ENCODE results near the gene ITGA1. TPM values are rescaled to one million over a fixed set of nuclear protein-coding genes. Genes with fewer than 3 reads are reported as not detected.

The ITGA1 gene
- total and polyA plus RNA-seq, 2 donors (not counting 1 experiment from before 2014, with no cell fraction given), result 0.74 TPM; not detected in 1

DNA sequence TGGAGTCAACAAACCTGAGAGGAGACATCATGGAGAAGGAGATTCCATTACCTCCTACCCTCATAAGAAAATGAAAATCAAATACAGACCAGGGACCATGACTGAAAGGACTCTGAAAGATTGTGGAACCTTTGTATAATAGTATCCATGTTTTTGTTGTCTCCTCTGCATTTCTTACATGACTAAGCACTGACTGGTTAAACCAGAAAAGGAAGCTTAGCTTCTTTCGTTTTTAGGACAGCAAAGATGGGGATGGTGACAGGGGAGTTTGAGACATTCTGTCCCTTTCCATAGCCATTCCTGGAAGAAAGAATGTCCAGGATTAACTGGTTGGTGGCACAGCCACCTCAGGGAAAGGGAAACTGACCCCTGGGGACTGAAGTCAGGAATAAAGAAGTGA, 22.2 kb downstream of the ITGA1 start:
- H3K4me2 ChIP-seq (replicated peaks; ENCODE audit: low read depth, low read length, poor library complexity, severe bottlenecking), result no peak overlapping the region

DNA sequence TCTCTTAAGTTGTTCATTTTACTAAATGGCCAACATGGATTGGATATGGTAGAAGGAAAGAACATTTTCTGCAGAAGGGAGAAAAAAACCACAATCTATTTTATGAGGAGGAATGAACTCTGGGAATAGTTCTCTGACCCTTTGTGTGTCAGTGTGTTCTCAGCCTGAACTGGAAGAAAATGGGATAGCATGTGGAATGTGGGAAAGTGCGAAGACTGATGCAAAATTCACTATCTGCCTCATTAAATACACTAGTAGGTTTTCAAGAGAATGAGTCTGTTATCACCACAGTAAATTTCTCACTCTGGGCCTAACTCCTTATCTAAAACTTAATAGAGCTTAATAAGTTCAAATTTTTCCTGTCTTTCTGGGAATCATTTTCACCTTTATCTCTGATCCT, 22.7 kb downstream of the ITGA1 start:
- Histone ChIP-seq H3K9ac (ENCODE audit: low read length) (no peak overlapping the region), H3K4me1 (ENCODE audit: control insufficient read depth in 2 of 2, insufficient read depth in 2 of 2, low read length in 2 of 2) (no peaks in the 10 kb centered on the region), H3K36me3 (replicated peaks in 1 of 2; ENCODE audit: control extremely low read depth in 1 of 2, control insufficient read depth in 1 of 2, extremely low read depth in 1 of 2, insufficient read depth in 2 of 2, low read length in 1 of 2) (no peaks in the 10 kb centered on the region), H4K20me1 (ENCODE audit: control insufficient read depth, insufficient read depth, low read length, poor library complexity, severe bottlenecking) (no peaks in the 10 kb centered on the region), H3K27ac (ENCODE audit: low read length in 2 of 2) (no peak overlapping the region), H3K9me3 (ENCODE audit: control extremely low read depth in 1 of 3, control insufficient read depth in 2 of 3, insufficient read depth in 1 of 3, low read length in 2 of 3) (no peaks in the 10 kb centered on the region), H3K4me3 (ENCODE audit: control extremely low read depth in 1 of 5, extremely low read depth in 1 of 5, insufficient read depth in 1 of 5, low read depth in 2 of 5, low read length in 4 of 5) (no peak overlapping the region), H3K4me2 (replicated peaks; ENCODE audit: low read depth, low read length, poor library complexity, severe bottlenecking) (no peak overlapping the region), H3K27me3 (replicated peaks in 1 of 4; ENCODE audit: control extremely low read depth in 1 of 4, control insufficient read depth in 3 of 4, insufficient read depth in 4 of 4, low read length in 3 of 4) (no peaks in the 10 kb centered on the region), H3K79me2 (ENCODE audit: control insufficient read depth, insufficient read depth, low read length) (no peaks in the 10 kb centered on the region), H2AFZ (ENCODE audit: insufficient read depth, low read depth, low read length, poor library complexity, severe bottlenecking) (no peak overlapping the region)
- intact Hi-C loops (cut with micrococcal nuclease), result no loop called here
- WGBS (ENCODE audit: insufficient coverage), result no CpG with 5 or more reads among the region's 1 CpG
- DNase-seq (no peak), ATAC-seq (ENCODE audit: low read depth) (no peak)
- no peak overlapping the region for H3K27ac Mint-ChIP-seq
- no peak for TF ChIP-seq EZH2 (IDR thresholded peaks at IDR 0.05; ENCODE audit: borderline replicate concordance, insufficient read depth, low read depth, low read length, poor library complexity, severe bottlenecking)
- TF ChIP-seq, protein P1, sequence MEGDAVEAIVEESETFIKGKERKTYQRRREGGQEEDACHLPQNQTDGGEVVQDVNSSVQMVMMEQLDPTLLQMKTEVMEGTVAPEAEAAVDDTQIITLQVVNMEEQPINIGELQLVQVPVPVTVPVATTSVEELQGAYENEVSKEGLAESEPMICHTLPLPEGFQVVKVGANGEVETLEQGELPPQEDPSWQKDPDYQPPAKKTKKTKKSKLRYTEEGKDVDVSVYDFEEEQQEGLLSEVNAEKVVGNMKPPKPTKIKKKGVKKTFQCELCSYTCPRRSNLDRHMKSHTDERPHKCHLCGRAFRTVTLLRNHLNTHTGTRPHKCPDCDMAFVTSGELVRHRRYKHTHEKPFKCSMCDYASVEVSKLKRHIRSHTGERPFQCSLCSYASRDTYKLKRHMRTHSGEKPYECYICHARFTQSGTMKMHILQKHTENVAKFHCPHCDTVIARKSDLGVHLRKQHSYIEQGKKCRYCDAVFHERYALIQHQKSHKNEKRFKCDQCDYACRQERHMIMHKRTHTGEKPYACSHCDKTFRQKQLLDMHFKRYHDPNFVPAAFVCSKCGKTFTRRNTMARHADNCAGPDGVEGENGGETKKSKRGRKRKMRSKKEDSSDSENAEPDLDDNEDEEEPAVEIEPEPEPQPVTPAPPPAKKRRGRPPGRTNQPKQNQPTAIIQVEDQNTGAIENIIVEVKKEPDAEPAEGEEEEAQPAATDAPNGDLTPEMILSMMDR (IDR thresholded peaks at IDR 0.05), result no peak
- H3K4me1 Mint-ChIP-seq, result no peaks in the 10 kb centered on the region
- H3K27me3 Mint-ChIP-seq, result peaks cover 2% of the 10 kb centered on the region
- CTCF ChIA-PET, result no interaction called here
- no peak overlapping the region for H3K4me3 Mint-ChIP-seq
- no peaks in the 10 kb centered on the region for H3K9me3 Mint-ChIP-seq (ENCODE audit: insufficient read depth)
- POLR2A ChIA-PET, result no interaction called here

More for the DNA sequence above, 22.2 kb downstream of the ITGA1 start:
- no peaks in the 10 kb centered on the region for H3K9me3 Mint-ChIP-seq (ENCODE audit: insufficient read depth)
- ATAC-seq (ENCODE audit: low read depth) (no peak), DNase-seq (no peak)
- no peak overlapping the region for H3K27ac ChIP-seq (ENCODE audit: low read length in 2 of 2)
- no peaks in the 10 kb centered on the region for H3K27me3 Mint-ChIP-seq
- no peaks in the 10 kb centered on the region for H3K27me3 ChIP-seq (replicated peaks in 1 of 4; ENCODE audit: control extremely low read depth in 1 of 4, control insufficient read depth in 3 of 4, insufficient read depth in 4 of 4, low read length in 3 of 4)
- H3K4me1 Mint-ChIP-seq, result peaks cover 5% of the 10 kb centered on the region
- H2AFZ ChIP-seq (ENCODE audit: insufficient read depth, low read depth, low read length, poor library complexity, severe bottlenecking), result no peak overlapping the region
- no peak overlapping the region for H3K4me3 Mint-ChIP-seq
- H3K27ac Mint-ChIP-seq, result no peak overlapping the region
- no peaks in the 10 kb centered on the region for H3K4me1 ChIP-seq (ENCODE audit: control insufficient read depth in 2 of 2, insufficient read depth in 2 of 2, low read length in 2 of 2)
- H3K4me3 ChIP-seq (ENCODE audit: control extremely low read depth in 1 of 5, extremely low read depth in 1 of 5, insufficient read depth in 1 of 5, low read depth in 2 of 5, low read length in 4 of 5), result no peak overlapping the region
- ChIA-PET POLR2A (no interaction called here), CTCF (no interaction called here)
- no peak for TF ChIP-seq EZH2 (IDR thresholded peaks at IDR 0.05; ENCODE audit: borderline replicate concordance, insufficient read depth, low read depth, low read length, poor library complexity, severe bottlenecking)
- TF ChIP-seq, protein P1 (IDR thresholded peaks at IDR 0.05), result no peak
- H3K9ac ChIP-seq (ENCODE audit: low read length), result no peak overlapping the region
- intact Hi-C loops (cut with micrococcal nuclease), result no loop called here
- no peaks in the 10 kb centered on the region for H3K9me3 ChIP-seq (ENCODE audit: control extremely low read depth in 1 of 3, control insufficient read depth in 2 of 3, insufficient read depth in 1 of 3, low read length in 2 of 3)
- no peaks in the 10 kb centered on the region for H3K36me3 ChIP-seq (replicated peaks in 1 of 2; ENCODE audit: control extremely low read depth in 1 of 2, control insufficient read depth in 1 of 2, extremely low read depth in 1 of 2, insufficient read depth in 2 of 2, low read length in 1 of 2)
- H3K79me2 ChIP-seq (ENCODE audit: control insufficient read depth, insufficient read depth, low read length), result no peaks in the 10 kb centered on the region
- H4K20me1 ChIP-seq (ENCODE audit: control insufficient read depth, insufficient read depth, low read length, poor library complexity, severe bottlenecking), result no peaks in the 10 kb centered on the region
- 0% methylated on average over 1 of the region's 1 CpG for WGBS (ENCODE audit: insufficient coverage)

Measured in B cell (primary cell).